ENCODE measurements around the gene STON2.
A peak's percentile ranks its signal among the peaks of the same experiment; 100 is the strongest.
"Not testable (repeated sequence)": the region's sequence is repeated elsewhere in the genome, so short reads cannot be mapped to it uniquely, and the experiment has no call there.

The STON2 gene

GRCh38 chr14:81261176-81261575, 138.9 kb downstream of the STON2 start:
- intact Hi-C loops (cut with DNase I): no loop called here
- DNase-seq: no peak

GRCh38 chr14:81260732-81261131, 139.4 kb downstream of the STON2 start:
- intact Hi-C loops (cut with DNase I): no loop called here
- DNase-seq: no peak

- intact Hi-C loops (cut with DNase I): no loop called here
- no peak for DNase-seq
Measured at GRCh38 chr14:81256289-81256960, 143.7 kb downstream of the STON2 start.

GRCh38 chr14:81252278-81252677, 147.8 kb downstream of the STON2 start:
- no peak for DNase-seq
- intact Hi-C loops (cut with DNase I): no loop called here

- DNase-seq: no peak
Measured at GRCh38 chr14:81247271-81247766, 152.8 kb downstream of the STON2 start.

GRCh38 chr14:81246461-81247270, 153.5 kb downstream of the STON2 start:
- no peak for DNase-seq
- intact Hi-C loops (cut with DNase I): no loop called here

More at GRCh38 chr14:81247271-81247766, 152.8 kb downstream of the STON2 start:
- intact Hi-C loops (cut with DNase I): no loop called here

GRCh38 chr14:81245771-81246170, 154.4 kb downstream of the STON2 start:
- DNase-seq: no peak
- intact Hi-C loops (cut with DNase I): no loop called here

- DNase-seq; intact Hi-C loops (cut with DNase I): not testable (repeated sequence)
Measured at GRCh38 chr14:81244431-81244830, 155.7 kb downstream of the STON2 start.

GRCh38 chr14:81243499-81243898, 156.6 kb downstream of the STON2 start:
- intact Hi-C loops (cut with DNase I): no loop called here
- DNase-seq: no peak

- DNase-seq; intact Hi-C loops (cut with DNase I): not testable (repeated sequence)
Measured at GRCh38 chr14:81236849-81237248, 163.3 kb downstream of the STON2 start.

GRCh38 chr14:81236138-81236537, 164.0 kb downstream of the STON2 start:
- DNase-seq: no peak
- intact Hi-C loops (cut with DNase I): no loop called here

GRCh38 chr14:81235096-81235495, 165.0 kb downstream of the STON2 start:
- intact Hi-C loops (cut with DNase I): no loop called here
- DNase-seq: no peak

- intact Hi-C loops (cut with DNase I): no loop called here
Measured at GRCh38 chr14:81234278-81234677, 165.8 kb downstream of the STON2 start.

GRCh38 chr14:81233615-81234014, 166.5 kb downstream of the STON2 start:
- intact Hi-C loops (cut with DNase I): no loop called here
- no peak for DNase-seq

More at GRCh38 chr14:81234278-81234677, 165.8 kb downstream of the STON2 start:
- no peak for DNase-seq

- intact Hi-C loops (cut with DNase I): no loop called here
- DNase-seq: no peak
Measured at GRCh38 chr14:81231540-81231939, 168.6 kb downstream of the STON2 start.

GRCh38 chr14:81224222-81224621, 175.9 kb downstream of the STON2 start:
- intact Hi-C loops (cut with DNase I): no loop called here
- DNase-seq: no peak

GRCh38 chr14:81223788-81224187, 176.3 kb downstream of the STON2 start:
- intact Hi-C loops (cut with DNase I); DNase-seq: not testable (repeated sequence)

- intact Hi-C loops (cut with DNase I): no loop called here
- no peak for DNase-seq
Measured at GRCh38 chr14:81222691-81223090, 177.4 kb downstream of the STON2 start.

- no peak for DNase-seq
- intact Hi-C loops (cut with DNase I): no loop called here
Measured at GRCh38 chr14:81222126-81222525, 178.0 kb downstream of the STON2 start.

GRCh38 chr14:81221579-81222102, 178.5 kb downstream of the STON2 start:
- intact Hi-C loops (cut with DNase I): no loop called here
- DNase-seq: peak in 4 of 42 donors; percentile 11 to 38 (median 25)

Data from head of caudate nucleus (tissue), 42 donors.